Gastrocnemius medialis (tissue), 4 donors: Measurements from ENCODE around the gene RNF43. TPM values are rescaled to one million over a fixed set of nuclear protein-coding genes. Genes with fewer than 3 reads are reported as not detected.

Experiments
- ATAC-seq, 2 donors: fragments of 150-250 bp; one replicate each; pipeline ENCODE4 v1.9.1; 2016
- DNase-seq, 2 donors: peaks; one replicate each; pipeline ENCODE4 v3.0.0-alpha.2; 2019
- H3K27ac ChIP-seq, 4 donors: fragments of 200-600 bp; sonication (generic); 1 replicate in 1 of 4; 2 replicates in 3 of 4; pipeline ENCODE4 v1.5.1; 2016 to 2018; ENCODE audit warnings: mild to moderate bottlenecking in 2 of 4, moderate library complexity in 1 of 4
- H3K27me3 ChIP-seq, 3 donors: fragments of 200-600 bp; sonication (generic) in 2 of 3; 1 replicate in 1 of 3; 2 replicates in 2 of 3; pipeline versions ENCODE4 v1.5.1 to v1.6.0; 2016 to 2019; ENCODE audit warnings: mild to moderate bottlenecking in 1 of 3, moderate library complexity in 1 of 3
- H3K36me3 ChIP-seq, 2 donors: fragments of 200-600 bp; sonication (generic) in 1 of 2; one replicate each; pipeline ENCODE4 v1.5.1; 2017 to 2018
- H3K4me1 ChIP-seq, 2 donors: fragments of 200-600 bp; sonication (generic) in 1 of 2; one replicate each; pipeline ENCODE4 v1.5.1; 2016 to 2017; ENCODE audit warnings: mild to moderate bottlenecking in 2 of 2
- H3K4me3 ChIP-seq, 4 donors: fragments of 200-600 bp; sonication (generic) in 3 of 4; 1 replicate in 1 of 4; 2 replicates in 3 of 4; pipeline ENCODE4 v1.5.1; 2016 to 2019; ENCODE audit warnings: mild to moderate bottlenecking in 2 of 4
- H3K9me3 ChIP-seq, 3 donors: fragments of 200-600 bp; sonication (generic) in 2 of 3; 1 replicate in 1 of 3; 2 replicates in 2 of 3; pipeline ENCODE4 v1.5.1; 2016 to 2019
- CTCF ChIP-seq, 5 experiments: fragments of 450-650 bp in 3 of 5; fragments of 200-600 bp in 2 of 5; sonication (generic) in 2 of 5; IDR thresholded peaks in 4 of 5; conservative IDR thresholded peaks in 1 of 5; 1 replicate in 4 of 5; 2 replicates in 1 of 5; pipeline ENCODE4 v1.5.1; 2016 to 2019; ENCODE audit warnings: antibody characterized with exemption in 5 of 5, mild to moderate bottlenecking in 3 of 5, moderate library complexity in 3 of 5
- POLR2A ChIP-seq, 2 donors: fragments of 450-650 bp; IDR thresholded peaks; one replicate each; pipeline ENCODE4 v1.6.1; 2017; ENCODE audit warnings: antibody characterized with exemption in 2 of 2, mild to moderate bottlenecking in 2 of 2, moderate library complexity in 2 of 2
- in situ Hi-C, 4 donors: fragments of 200-750 bp; cut with MboI; loops; one replicate each; pipeline versions ENCODE4 v1.15.0 to v1.8.0; 2017; ENCODE audit warnings: low sequenced_read_pairs in 4 of 4
- intact Hi-C: fragments of 100-400 bp; cut with DNase I; formaldehyde crosslinking; loops from one replicate; pipeline ENCODE4 v1.15.1; 2023; ENCODE audit warnings: low total_unique reads
- total RNA-seq, 4 donors: library from RNA; depleted of rRNA; stranded (reverse); fragments of >200 nt; gene quantifications; one replicate each; pipeline versions ENCODE4 v1.1.0 to v1.2.3, GENCODE V29; 2016

Gene RNF43
- total RNA-seq, 4 donors from 2014 or later: 0.20 TPM; not detected in 3

GRCh38 chr17:58370716-58371115 lies 46.6 kb downstream of the RNF43 start:
- TF ChIP-seq POLR2A (IDR thresholded peaks at IDR 0.05) (no peak), CTCF (IDR thresholded peaks at IDR 0.05 in 4 of 5, conservative IDR thresholded peaks at IDR 0.05 in 1 of 5) (no peak)
- H3K9me3 ChIP-seq: no peaks in the 10 kb centered on the region

GRCh38 chr17:58370309-58370708 lies 47.0 kb downstream of the RNF43 start:
- Histone ChIP-seq H3K9me3 (no peaks in the 10 kb centered on the region), H3K4me3 (no peak overlapping the region), H3K27me3 (no peaks in the 10 kb centered on the region), H3K36me3 (no peaks in the 10 kb centered on the region), H3K4me1 (no peaks in the 10 kb centered on the region), H3K27ac (no peak overlapping the region)
- in situ Hi-C loops (no loop called here), intact Hi-C loops (no loop called here)
- no peak for DNase-seq
- ATAC-seq: no peak
- TF ChIP-seq POLR2A (IDR thresholded peaks at IDR 0.05) (no peak), CTCF (IDR thresholded peaks at IDR 0.05 in 4 of 5, conservative IDR thresholded peaks at IDR 0.05 in 1 of 5) (no peak)

More at GRCh38 chr17:58370716-58371115, 46.6 kb downstream of the RNF43 start:
- H3K27me3 ChIP-seq: no peaks in the 10 kb centered on the region
- in situ Hi-C loops (no loop called here), intact Hi-C loops (no loop called here)
- no peaks in the 10 kb centered on the region for H3K36me3 ChIP-seq
- H3K4me3 ChIP-seq: no peak overlapping the region
- no peak for ATAC-seq
- no peak for DNase-seq
- H3K4me1 ChIP-seq: no peaks in the 10 kb centered on the region
- no peak overlapping the region for H3K27ac ChIP-seq

- H3K9me3 ChIP-seq: no peaks in the 10 kb centered on the region
- no peaks in the 10 kb centered on the region for H3K27me3 ChIP-seq
- in situ Hi-C loops (no loop called here), intact Hi-C loops (no loop called here)
- H3K36me3 ChIP-seq: no peaks in the 10 kb centered on the region
- H3K27ac ChIP-seq: no peak overlapping the region
- ATAC-seq (no peak), DNase-seq (no peak)
- no peak for TF ChIP-seq POLR2A (IDR thresholded peaks at IDR 0.05)
- no peak for TF ChIP-seq CTCF (IDR thresholded peaks at IDR 0.05 in 4 of 5, conservative IDR thresholded peaks at IDR 0.05 in 1 of 5)
- H3K4me3 ChIP-seq: no peak overlapping the region
- H3K4me1 ChIP-seq: no peaks in the 10 kb centered on the region
Measured at GRCh38 chr17:58369214-58370031, 47.9 kb downstream of the RNF43 start.

GRCh38 chr17:58368860-58369213 lies 48.5 kb downstream of the RNF43 start:
- no peaks in the 10 kb centered on the region for H3K9me3 ChIP-seq
- ATAC-seq: no peak
- no peaks in the 10 kb centered on the region for H3K36me3 ChIP-seq
- no peaks in the 10 kb centered on the region for H3K4me1 ChIP-seq
- no peak overlapping the region for H3K4me3 ChIP-seq
- in situ Hi-C loops: no loop called here
- no peaks in the 10 kb centered on the region for H3K27me3 ChIP-seq
- H3K27ac ChIP-seq: no peak overlapping the region
- no peak for DNase-seq
- TF ChIP-seq POLR2A (IDR thresholded peaks at IDR 0.05): no peak
- TF ChIP-seq CTCF (IDR thresholded peaks at IDR 0.05 in 4 of 5, conservative IDR thresholded peaks at IDR 0.05 in 1 of 5): no peak
- intact Hi-C loops: no loop called here

Other genes with a start within 250 kb of the RNF43 start
- not detected for gene EPX, start 224.8 kb downstream of the RNF43 start, total RNA-seq
- 1 to 10 TPM; 2.2 to 6.7 (median 2.8) TPM for gene MKS1, start 198.3 kb downstream of the RNF43 start, total RNA-seq
- gene LPO, start 178.9 kb downstream of the RNF43 start, total RNA-seq: not detected
- under 1 TPM in 3 of 4 donors, not detected in 1; 0.18 to 0.32 (median 0.31) TPM for gene MPO, start 136.6 kb downstream of the RNF43 start, total RNA-seq
- gene TSPOAP1, start 88.7 kb downstream of the RNF43 start, total RNA-seq: 1 to 10 TPM in 2 of 4 donors, under 1 TPM in 2; 0.72 to 1.6 (median 1.0) TPM
- gene SUPT4H1, start 65.3 kb downstream of the RNF43 start, total RNA-seq: 10 to 100 TPM; 39.6 to 49.0 (median 41.1) TPM
- not detected for gene HSF5, start 70.9 kb upstream of the RNF43 start, total RNA-seq
- 10 to 100 TPM in 3 of 4 donors, 1 to 10 TPM in 1; 7.9 to 16.1 (median 11.1) TPM for gene MTMR4, start 97.1 kb upstream of the RNF43 start, total RNA-seq